DMS79 treated with DMSO at 0.1 percent for 48 hours (cell line): ENCODE data around the gene TFF2.

Experiments
- DNase-seq: peaks from one replicate; lab custom pipeline; 2025; lab: John Stamatoyannopoulos, UW

The TFF2 gene

GRCh38 chr21:42366292-42367010, 15.7 kb upstream of the TFF2 start, which contains the start of gene TFF1:
TFF1 (minus strand) TSS chr21:42366535; CDS start chr21:42366495, 40 bp downstream.
- DNase-seq: no peak

DNA sequence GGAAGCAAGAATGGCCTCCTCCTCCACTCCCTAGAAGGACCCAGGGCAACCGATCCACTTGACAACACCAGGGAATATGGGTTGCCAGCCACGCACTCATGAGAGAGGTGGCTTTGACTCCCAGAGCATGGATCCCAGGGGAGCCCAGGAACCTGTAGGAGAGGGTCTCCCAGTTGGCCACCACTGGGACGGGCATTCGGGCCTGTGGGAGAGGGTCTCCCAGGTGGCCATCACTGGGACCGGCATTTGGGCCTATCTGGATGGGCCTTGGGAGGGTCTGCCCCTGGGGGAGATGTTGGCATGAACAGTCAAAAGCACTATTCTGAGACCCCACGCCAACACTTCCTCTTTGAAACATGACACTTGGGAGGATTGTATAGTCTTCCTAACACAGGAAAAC, 15.0 kb upstream of the TFF2 start:
- no peak for DNase-seq

DNA sequence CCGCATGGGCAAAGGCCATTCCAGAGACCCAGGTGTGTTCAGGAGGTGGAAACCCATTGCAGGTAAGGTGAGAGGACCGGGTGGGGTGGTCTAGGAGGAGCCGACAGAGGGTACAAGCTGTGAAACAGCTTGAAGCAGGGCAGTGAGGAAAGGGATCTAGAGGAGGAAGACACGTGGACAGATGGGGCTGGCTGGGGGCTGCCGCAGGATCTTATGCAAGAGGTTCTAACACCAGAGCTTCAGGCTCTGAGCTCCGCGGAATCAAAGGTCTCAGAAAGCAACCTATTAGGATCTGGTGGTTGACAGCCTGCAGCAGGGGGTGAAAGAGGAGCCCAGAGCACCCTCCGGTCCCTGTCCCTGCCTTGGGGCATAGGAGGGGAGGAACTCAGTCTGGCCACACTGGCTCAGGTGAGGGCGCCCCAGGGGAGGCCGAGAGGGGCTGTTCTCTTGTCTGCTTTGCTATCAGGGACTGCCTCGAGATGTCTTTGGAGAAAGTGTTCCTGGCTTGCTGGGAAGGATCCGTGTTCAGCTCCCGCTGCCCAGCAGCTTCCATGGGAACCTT, 13.6 kb upstream of the TFF2 start:
- DNase-seq: no peak

GRCh38 chr21:42363312-42363711, 12.5 kb upstream of the TFF2 start:
- peak; percentile 33 for DNase-seq

GRCh38 chr21:42362700-42363099, 11.9 kb upstream of the TFF2 start:
- peak; percentile 44 for DNase-seq

DNA sequence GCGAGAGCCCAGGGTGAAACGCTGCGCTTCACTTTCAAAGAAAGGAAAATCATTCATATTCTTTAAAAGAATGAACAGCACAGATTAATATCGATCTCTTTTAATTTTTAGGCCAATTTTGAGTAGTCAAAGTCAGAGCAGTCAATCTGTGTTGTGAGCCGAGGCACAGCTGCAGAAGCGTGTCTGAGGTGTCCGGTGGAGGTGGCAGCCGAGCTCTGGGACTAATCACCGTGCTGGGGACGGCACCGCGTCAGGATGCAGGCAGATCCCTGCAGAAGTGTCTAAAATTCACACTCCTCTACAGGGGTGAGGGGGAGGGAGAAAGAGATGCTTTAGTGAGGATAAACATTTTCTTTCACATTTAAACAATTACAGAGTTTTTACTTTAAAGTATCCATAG, 11.4 kb upstream of the TFF2 start:
- DNase-seq: no peak

- no peak for DNase-seq
Measured at GRCh38 chr21:42361286-42361685, 10.5 kb upstream of the TFF2 start.

DNA sequence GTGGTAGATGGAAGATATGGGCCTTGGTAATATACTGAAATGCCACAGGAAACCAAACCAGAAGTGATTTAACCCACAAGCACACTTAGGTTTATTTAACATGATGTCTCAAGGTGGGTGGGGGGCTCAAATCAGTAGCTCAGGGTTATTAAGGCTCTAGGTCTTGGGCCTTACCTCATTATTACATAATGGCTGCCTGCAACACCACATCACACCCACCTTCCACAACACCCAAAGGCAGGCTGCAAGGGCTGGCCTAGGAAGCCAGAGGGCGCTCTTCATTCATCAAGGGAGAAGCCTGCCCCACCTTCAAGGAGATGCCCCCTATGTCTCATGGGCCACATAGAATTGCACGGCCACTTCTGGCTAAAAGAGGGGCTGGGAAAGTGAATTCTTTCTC, 9.5 kb upstream of the TFF2 start:
- DNase-seq: no peak

DNA sequence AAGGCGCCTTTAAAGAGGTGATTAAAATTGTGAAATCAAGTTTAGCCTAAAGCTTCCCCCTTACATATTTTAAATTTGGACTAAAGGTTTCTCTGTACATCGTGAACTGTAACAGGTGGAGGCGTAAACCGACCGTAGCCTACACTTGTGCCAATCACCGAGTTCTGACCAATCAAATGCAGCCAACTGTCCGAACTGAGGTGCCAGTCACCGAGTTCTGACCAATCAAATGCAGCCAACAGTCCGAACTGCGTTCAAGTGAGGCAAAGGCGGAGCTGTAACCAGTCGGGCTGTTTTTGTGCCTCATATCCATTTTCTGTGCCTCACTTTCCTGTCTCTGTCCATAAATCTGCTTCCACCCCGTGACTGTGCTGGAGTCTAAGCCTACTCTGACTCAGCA, 8.1 kb upstream of the TFF2 start:
- DNase-seq: no peak

DNA sequence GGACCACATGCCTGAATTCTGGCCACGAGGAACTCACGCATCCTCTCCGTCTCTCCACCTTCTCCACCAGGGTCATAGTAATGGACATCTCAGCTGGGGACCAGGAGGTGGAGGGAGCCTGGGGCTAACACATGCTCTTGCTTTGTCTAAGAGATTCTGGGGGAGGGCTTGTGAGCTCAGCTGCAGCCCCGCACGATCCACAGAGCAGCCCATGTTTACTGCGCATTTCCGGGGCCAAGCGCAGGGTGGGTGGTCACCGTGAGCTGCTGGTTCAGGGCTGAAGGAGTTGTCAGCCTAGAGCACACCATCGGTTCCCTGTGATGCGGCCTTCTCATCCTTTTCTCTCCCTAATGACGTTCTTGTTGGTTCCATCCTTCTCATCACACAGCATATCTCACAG, 7.5 kb upstream of the TFF2 start:
- no peak for DNase-seq

- no peak for DNase-seq
Measured at GRCh38 chr21:42357307-42357706, 6.5 kb upstream of the TFF2 start.

GRCh38 chr21:42356650-42357049, 5.9 kb upstream of the TFF2 start:
- no peak for DNase-seq

DNA sequence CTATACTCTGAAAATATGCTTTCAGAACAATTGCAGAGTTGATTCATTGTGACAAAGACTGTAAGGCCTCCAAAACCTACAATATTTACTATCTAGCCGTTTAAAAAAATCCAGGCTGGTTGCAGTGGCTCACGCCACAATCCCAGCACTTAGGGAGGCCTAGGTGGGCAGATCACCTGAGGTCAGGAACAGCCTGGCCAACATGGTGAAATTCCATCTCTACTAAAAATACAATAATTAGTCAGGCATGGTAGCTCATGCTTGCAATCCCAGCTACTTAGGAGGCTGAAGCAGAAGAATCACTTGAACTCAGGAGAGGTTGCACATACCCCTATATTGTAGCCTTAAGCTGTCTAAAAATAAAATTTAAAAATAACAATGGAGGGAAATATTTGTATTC, 5.3 kb upstream of the TFF2 start:
- DNase-seq: no peak

DNA sequence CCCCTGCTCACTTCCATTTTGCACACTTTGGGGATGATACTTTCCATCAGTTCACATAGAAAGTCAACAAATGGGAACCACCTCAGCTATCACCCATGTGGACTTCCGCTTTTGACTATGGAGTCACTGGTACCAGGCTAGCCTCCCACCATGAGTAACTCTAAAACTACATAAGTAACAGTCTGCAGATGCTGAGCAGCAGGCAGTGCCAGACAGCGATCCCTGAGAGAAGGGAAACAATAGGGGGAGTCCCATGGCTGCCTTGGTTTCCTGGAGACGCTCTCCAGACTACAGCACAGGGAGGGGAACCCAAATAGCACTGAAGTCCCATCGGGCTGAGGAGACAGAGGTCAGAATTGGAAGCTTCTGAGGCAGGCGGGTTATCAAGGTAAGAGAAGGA, 2.8 kb upstream of the TFF2 start:
- no peak for DNase-seq

- DNase-seq: no peak
Measured at GRCh38 chr21:42352441-42353095, 1.8 kb upstream of the TFF2 start.

GRCh38 chr21:42351626-42352440, 1.0 kb upstream of the TFF2 start:
- DNase-seq: no peak

DNA sequence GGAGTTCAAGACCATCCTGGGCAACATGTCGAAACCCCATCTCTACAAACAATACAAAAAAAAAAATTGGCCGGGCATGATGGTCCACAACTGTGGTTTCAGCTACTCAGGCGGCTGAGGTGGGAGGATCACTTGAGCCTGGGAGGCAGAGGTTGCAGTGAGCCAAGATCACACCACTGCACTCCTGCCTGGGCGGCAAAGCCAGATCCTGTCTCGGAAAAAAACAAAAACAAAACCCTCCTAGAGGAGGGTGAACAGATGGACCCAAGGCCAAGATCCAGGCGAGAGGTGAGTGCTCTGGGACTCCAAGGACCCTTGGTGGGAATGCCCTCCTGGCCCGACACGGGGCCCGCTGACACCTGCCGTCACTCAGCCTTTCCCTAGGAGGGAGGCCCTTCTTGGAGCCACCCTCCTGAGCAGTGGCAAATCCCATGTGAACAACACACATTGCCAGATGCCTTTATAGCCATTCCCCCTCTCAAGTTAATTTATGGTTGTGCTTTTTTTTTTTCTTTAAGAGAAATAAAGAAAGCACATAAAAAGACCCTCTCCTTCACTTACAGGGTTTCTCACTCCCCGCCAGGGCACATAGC, 380 bp downstream of the TFF2 start:
- DNase-seq: peak; percentile 47

GRCh38 chr21:42349420-42350317, 1.1 kb downstream of the TFF2 start:
- DNase-seq: no peak

DNA sequence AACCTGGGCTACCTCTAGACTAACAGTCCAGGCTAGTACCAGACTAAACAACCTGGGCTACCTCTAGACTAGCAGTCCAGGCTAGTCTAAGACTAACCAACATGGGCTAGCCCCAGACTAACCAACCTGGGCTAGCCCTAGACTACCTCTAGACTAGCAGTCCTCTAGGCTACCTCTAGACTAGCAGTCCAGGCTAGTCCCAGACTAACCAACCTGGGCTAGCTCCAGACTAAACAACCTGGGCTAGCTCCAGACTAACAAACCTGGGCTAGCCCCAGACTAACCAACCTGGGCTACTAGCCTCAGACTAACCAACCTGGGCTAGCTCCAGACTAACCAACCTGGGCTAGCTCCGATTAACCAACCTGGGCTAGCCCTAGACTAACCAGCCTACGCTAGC, 2.0 kb downstream of the TFF2 start:
- no peak for DNase-seq

DNA sequence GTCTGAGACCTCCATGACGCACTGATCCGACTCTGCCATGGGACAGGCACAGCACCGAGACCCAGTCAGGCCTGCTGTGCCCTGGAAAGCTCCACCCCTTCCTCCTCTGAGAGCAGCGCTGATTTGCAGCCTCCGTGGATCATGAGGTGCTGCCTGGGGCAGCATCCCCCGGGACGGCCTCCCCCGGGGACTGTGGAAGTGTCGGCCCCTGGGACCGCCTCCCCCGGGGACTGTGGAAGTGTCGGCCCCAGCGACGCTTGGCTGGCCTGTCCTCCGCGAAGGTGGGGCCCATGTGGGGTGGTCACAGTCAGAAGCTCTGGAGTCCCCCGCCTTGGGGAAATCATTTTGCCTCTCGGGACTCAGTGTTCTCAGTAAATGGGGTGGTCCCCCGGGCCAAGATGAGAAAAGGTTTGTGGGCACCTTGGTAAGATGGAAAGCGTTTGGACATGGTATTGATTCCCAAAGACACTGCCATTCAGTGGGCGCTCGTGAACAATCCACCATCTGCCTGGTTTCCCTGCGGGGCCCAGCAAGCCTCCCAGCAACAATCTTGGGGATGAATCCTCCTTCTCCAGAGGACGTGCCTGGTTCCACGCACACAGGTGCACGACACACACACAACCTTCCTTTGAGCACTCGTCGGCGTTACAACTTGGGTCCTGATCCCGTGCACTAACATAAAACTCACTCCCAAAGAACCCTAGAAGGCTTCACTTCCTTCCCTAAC, 3.0 kb downstream of the TFF2 start:
- DNase-seq: no peak
